ENCODE measurements around the gene CTXND2. TPM values are rescaled to one million over a fixed set of nuclear protein-coding genes. Genes with fewer than 3 reads are reported as not detected.

CTXND2 gene
- total RNA-seq, 1 experiment from 2014 or later, result not detected

- DNase-seq (ENCODE audit: low spot score), result no peak
Measured at GRCh38 chr1:150960646-150961045, 73.7 kb downstream of the CTXND2 start.

- DNase-seq (ENCODE audit: low spot score), result peak; percentile 63
Measured at GRCh38 chr1:150961756-150962155, 74.8 kb downstream of the CTXND2 start.

Other genes with a start within 250 kb of the CTXND2 start
- gene GOLPH3L, start 190.0 kb upstream of the CTXND2 start, total RNA-seq (2014; rRNA removed; shearing (Covaris generic)), result 4.9 and 7.7 TPM in 2 replicates
- not detected in 2 replicates for gene HORMAD1, start 166.2 kb upstream of the CTXND2 start, total RNA-seq (2014; rRNA removed; shearing (Covaris generic))
- gene CTSS, start 121.4 kb upstream of the CTXND2 start, total RNA-seq (2014; rRNA removed; shearing (Covaris generic)), result 5.8 and 10.0 TPM in 2 replicates
- gene CTSK, start 78.9 kb upstream of the CTXND2 start, total RNA-seq (2014; rRNA removed; shearing (Covaris generic)), result 0.61 and 1.5 TPM in 2 replicates
- gene ARNT, start 10.5 kb upstream of the CTXND2 start, total RNA-seq (2014; rRNA removed; shearing (Covaris generic)), result 11.7 and 11.9 TPM in 2 replicates
- 23.6 and 29.2 TPM in 2 replicates for gene SETDB1, start 39.2 kb downstream of the CTXND2 start, total RNA-seq (2014; rRNA removed; shearing (Covaris generic))
- gene CERS2, start 87.7 kb downstream of the CTXND2 start, total RNA-seq (2014; rRNA removed; shearing (Covaris generic)), result 152 and 162 TPM in 2 replicates
- gene ANXA9, start 95.2 kb downstream of the CTXND2 start, total RNA-seq (2014; rRNA removed; shearing (Covaris generic)), result 49.4 and 50.4 TPM in 2 replicates
- 19.5 and 19.8 TPM in 2 replicates for gene MINDY1, start 119.8 kb downstream of the CTXND2 start, total RNA-seq (2014; rRNA removed; shearing (Covaris generic))
- 9.3 and 15.4 TPM in 2 replicates for gene PRUNE1, start 121.3 kb downstream of the CTXND2 start, total RNA-seq (2014; rRNA removed; shearing (Covaris generic))
- gene BNIPL, start 149.4 kb downstream of the CTXND2 start, total RNA-seq (2014; rRNA removed; shearing (Covaris generic)), result 0.18 and 0.28 TPM in 2 replicates
- gene C1orf56, start 160.6 kb downstream of the CTXND2 start, total RNA-seq (2014; rRNA removed; shearing (Covaris generic)), result 2.4 and 3.1 TPM in 2 replicates
- 35.2 and 35.7 TPM in 2 replicates for gene CDC42SE1, start 172.5 kb downstream of the CTXND2 start, total RNA-seq (2014; rRNA removed; shearing (Covaris generic))
- gene MLLT11, start 173.3 kb downstream of the CTXND2 start, total RNA-seq (2014; rRNA removed; shearing (Covaris generic)), result 0.73 and 1.5 TPM in 2 replicates
- gene GABPB2, start 183.6 kb downstream of the CTXND2 start, total RNA-seq (2014; rRNA removed; shearing (Covaris generic)), result 4.6 and 6.1 TPM in 2 replicates